HepG2 (cell line): ENCODE measurements around the gene TLE1. TPM values are rescaled to one million over a fixed set of nuclear protein-coding genes. Genes with fewer than 3 reads are reported as not detected.

Experiments used
- ELF3 ChIP-seq: IDR thresholded peaks from 2 replicates; pipeline ENCODE4 v1.6.1; 2016; ENCODE audit warnings: missing genetic modification reagents, missing compliant biosample characterization
- GABPB1 ChIP-seq: IDR thresholded peaks from 2 replicates; pipeline ENCODE4 v1.6.1; 2016; ENCODE audit warnings: mild to moderate bottlenecking, missing genetic modification reagents, moderate library complexity, missing compliant biosample characterization
- HHEX ChIP-seq: IDR thresholded peaks from 2 replicates; pipeline ENCODE4 v1.6.1; 2016; ENCODE audit warnings: control low read depth
- MED8 ChIP-seq: sonication (generic); formaldehyde crosslinking; IDR thresholded peaks from 2 replicates; pipeline ENCODE4 v1.8.1; 2023; ENCODE audit warnings: mild to moderate bottlenecking, missing genetic modification reagents; ENCODE audit not compliant: insufficient replicate concordance
- NR2C2 ChIP-seq: sonication (generic); formaldehyde crosslinking; IDR thresholded peaks from 2 replicates; pipeline ENCODE4 v1.4.0; 2020; ENCODE audit warnings: missing genetic modification reagents, mild to moderate bottlenecking, moderate library complexity, borderline replicate concordance
- RAD51 ChIP-seq: fragments of 450-650 bp; IDR thresholded peaks from 2 replicates; pipeline ENCODE4 v1.6.1; 2016; ENCODE audit warnings: borderline replicate concordance
- RBFOX2 ChIP-seq: fragments of 200-400 bp; formaldehyde crosslinking; IDR thresholded peaks from 2 replicates; pipeline ENCODE4 v1.6.1; 2017; ENCODE audit warnings: low read depth, mild to moderate bottlenecking, low read length
- SALL2 ChIP-seq: sonication (generic); formaldehyde crosslinking; IDR thresholded peaks from 2 replicates; pipeline ENCODE4 v1.8.1; 2023; ENCODE audit warnings: mild to moderate bottlenecking, missing genetic modification reagents, inconsistent platforms
- SIN3A ChIP-seq: IDR thresholded peaks from 2 replicates; pipeline ENCODE4 v1.6.1; 2011; ENCODE audit warnings: low read depth, mild to moderate bottlenecking, control low read depth, low read length, borderline replicate concordance
- SIX1 ChIP-seq: sonication (generic); formaldehyde crosslinking; IDR thresholded peaks from 2 replicates; pipeline ENCODE4 v1.4.0; 2020; ENCODE audit warnings: missing genetic modification reagents, borderline replicate concordance
- SMAD9 ChIP-seq: sonication (generic); formaldehyde crosslinking; IDR thresholded peaks from 2 replicates; pipeline ENCODE4 v1.5.1; 2020; ENCODE audit warnings: mild to moderate bottlenecking, missing genetic modification reagents
- THYN1 ChIP-seq: sonication (generic); formaldehyde crosslinking; IDR thresholded peaks from 2 replicates; pipeline ENCODE4 v1.8.1; 2023; ENCODE audit warnings: low read depth, mild to moderate bottlenecking, moderate library complexity, missing genetic modification reagents, borderline replicate concordance
- ZNF572 ChIP-seq: sonication (generic); formaldehyde crosslinking; IDR thresholded peaks from 2 replicates; pipeline ENCODE4 v1.5.1; 2020; ENCODE audit warnings: mild to moderate bottlenecking, missing genetic modification reagents
- ZNF614 ChIP-seq: IDR thresholded peaks from 2 replicates; pipeline ENCODE4 v1.6.1; 2018; ENCODE audit warnings: missing biosample characterization, missing genetic modification reagents, inconsistent platforms, borderline replicate concordance
- ZNF737 ChIP-seq: sonication (generic); formaldehyde crosslinking; IDR thresholded peaks from 2 replicates; pipeline ENCODE4 v1.5.0; 2020; ENCODE audit warnings: missing genetic modification reagents, mild to moderate bottlenecking, borderline replicate concordance
- ZNF747 ChIP-seq: sonication (generic); formaldehyde crosslinking; IDR thresholded peaks from 2 replicates; pipeline ENCODE4 v1.8.1; 2023; ENCODE audit warnings: missing genetic modification reagents, mild to moderate bottlenecking, borderline replicate concordance
- polyA plus RNA-seq, 8 experiments: library from polyadenylated mRNA; depleted of rRNA in 3 of 8; stranded (reverse) in 7 of 8; unstranded in 1 of 8; fragments of >200 nt; fragmentation: Illumina TruSeq in 4 of 8; extraction: Trizol in 4 of 8; gene quantifications; 2 replicates each; pipeline versions ENCODE4 v1.2.1 to v1.2.3, GENCODE V29; 2011 to 2016; ENCODE audit warnings: low read depth in 4 of 8, missing spikeins in 1 of 8, mixed read lengths in 1 of 8; ENCODE audit not compliant: insufficient read depth in 1 of 8
- total RNA-seq, 5 experiments: library from RNA; depleted of rRNA; stranded (reverse); fragments of >200 nt; fragmentation: Illumina TruSeq; extraction: Trizol; gene quantifications; 2 replicates each; pipeline ENCODE4 v1.2.3, GENCODE V29; 2016; ENCODE audit warnings: low read depth in 1 of 5
- TF ChIP-seq, protein P1 (sequence below): IDR thresholded peaks from 2 replicates; pipeline ENCODE4 v1.6.1; 2016; ENCODE audit warnings: missing biosample characterization, missing genetic modification reagents, low read depth
- TF ChIP-seq, protein P2 (sequence below): sonication (generic); formaldehyde crosslinking; IDR thresholded peaks from 2 replicates; pipeline ENCODE4 v1.4.0; 2020; ENCODE audit warnings: missing genetic modification reagents
- TF ChIP-seq, protein P3 (sequence below): sonication (generic); formaldehyde crosslinking; IDR thresholded peaks from 2 replicates; pipeline ENCODE4 v1.5.0; 2020; ENCODE audit warnings: mild to moderate bottlenecking, missing genetic modification reagents
- TF ChIP-seq, protein P4 (sequence below): sonication (generic); formaldehyde crosslinking; IDR thresholded peaks from 2 replicates; pipeline ENCODE4 v1.5.1; 2020; ENCODE audit warnings: missing genetic modification reagents, mild to moderate bottlenecking, borderline replicate concordance

Gene TLE1
- total and polyA plus RNA-seq, 2 of the 13 experiments (the other 11 are each of a cell fraction or from before 2014, with no cell fraction given) = 35.9 to 109 TPM

DNA sequence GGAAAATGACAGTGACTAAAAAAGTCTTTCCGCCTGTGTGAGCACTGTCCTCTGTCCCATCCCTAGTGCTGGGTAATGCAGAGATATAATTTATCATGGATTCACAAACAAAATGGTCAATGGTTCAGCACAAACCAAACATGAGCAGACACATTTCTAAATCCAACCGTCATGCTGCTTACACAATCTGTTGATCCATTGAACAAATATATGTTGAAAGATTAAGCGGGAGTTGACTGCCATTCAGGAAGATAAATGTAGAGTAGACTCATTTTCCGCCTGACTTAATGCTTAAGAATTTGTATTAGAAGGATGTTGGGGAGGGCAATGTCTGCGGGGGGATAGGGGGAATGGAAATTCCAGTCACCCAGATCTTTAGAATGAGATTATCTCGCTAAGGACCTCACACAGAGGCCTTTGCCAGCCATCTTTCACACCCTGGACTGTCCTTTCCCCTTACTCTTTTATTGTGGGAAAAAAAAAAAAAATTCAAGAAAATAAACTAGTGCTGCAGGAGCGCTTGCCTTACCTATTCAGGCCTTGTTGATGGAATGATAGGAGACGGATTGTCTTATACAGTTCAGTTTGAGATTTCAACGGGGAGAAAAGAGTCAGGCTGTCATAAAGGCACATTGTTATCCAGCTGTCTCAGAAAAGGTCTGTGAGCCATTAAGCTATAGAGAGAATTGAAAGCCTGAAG is 153.7 kb downstream of the TLE1 start (continued):
- peak; percentile 38; the same call in 1 of the 2 replicates for TF ChIP-seq ZNF747 (CRISPR knock-in tag)
- TF ChIP-seq SIN3A = no peak
- peak; percentile 71 for TF ChIP-seq MED8 (CRISPR knock-in tag)
- TF ChIP-seq NR2C2 (CRISPR knock-in tag) = peak; percentile 64; the same call in 1 of the 2 replicates
- TF ChIP-seq ZNF572 (CRISPR knock-in tag) = no peak
- peak; percentile 93 for TF ChIP-seq ZNF614 (CRISPR knock-in tag)
- peak; percentile 92 for TF ChIP-seq ELF3 (CRISPR knock-in tag)
- TF ChIP-seq, protein P1, sequence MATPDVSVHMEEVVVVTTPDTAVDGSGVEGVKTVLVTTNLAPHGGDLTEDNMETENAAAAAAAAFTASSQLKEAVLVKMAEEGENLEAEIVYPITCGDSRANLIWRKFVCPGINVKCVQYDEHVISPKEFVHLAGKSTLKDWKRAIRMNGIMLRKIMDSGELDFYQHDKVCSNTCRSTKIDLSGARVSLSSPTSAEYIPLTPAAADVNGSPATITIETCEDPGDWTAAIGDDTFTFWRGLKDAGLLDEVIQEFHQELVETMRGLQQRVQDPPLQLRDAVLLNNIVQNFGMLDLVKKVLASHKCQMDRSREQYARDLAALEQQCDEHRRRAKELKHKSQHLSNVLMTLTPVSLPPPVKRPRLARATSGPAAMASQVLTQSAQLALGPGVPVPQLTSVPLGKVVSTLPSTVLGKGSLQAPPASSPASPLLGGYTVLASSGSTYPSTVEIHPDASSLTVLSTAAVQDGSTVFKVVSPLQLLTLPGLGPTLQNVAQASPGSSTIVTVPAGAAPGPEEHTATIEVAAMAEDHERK = peak; percentile 26; the same call in 1 of the 2 replicates
- no peak for TF ChIP-seq SALL2 (CRISPR knock-in tag)
- TF ChIP-seq THYN1 (CRISPR knock-in tag) = no peak
- TF ChIP-seq GABPB1 (CRISPR knock-in tag) = no peak; the same call in 1 of the 2 replicates
- TF ChIP-seq SIX1 (CRISPR knock-in tag) = peak; percentile 82
- peak; percentile 85 for TF ChIP-seq HHEX (CRISPR knock-in tag)
- TF ChIP-seq RBFOX2 = no peak
- TF ChIP-seq, protein P2, sequence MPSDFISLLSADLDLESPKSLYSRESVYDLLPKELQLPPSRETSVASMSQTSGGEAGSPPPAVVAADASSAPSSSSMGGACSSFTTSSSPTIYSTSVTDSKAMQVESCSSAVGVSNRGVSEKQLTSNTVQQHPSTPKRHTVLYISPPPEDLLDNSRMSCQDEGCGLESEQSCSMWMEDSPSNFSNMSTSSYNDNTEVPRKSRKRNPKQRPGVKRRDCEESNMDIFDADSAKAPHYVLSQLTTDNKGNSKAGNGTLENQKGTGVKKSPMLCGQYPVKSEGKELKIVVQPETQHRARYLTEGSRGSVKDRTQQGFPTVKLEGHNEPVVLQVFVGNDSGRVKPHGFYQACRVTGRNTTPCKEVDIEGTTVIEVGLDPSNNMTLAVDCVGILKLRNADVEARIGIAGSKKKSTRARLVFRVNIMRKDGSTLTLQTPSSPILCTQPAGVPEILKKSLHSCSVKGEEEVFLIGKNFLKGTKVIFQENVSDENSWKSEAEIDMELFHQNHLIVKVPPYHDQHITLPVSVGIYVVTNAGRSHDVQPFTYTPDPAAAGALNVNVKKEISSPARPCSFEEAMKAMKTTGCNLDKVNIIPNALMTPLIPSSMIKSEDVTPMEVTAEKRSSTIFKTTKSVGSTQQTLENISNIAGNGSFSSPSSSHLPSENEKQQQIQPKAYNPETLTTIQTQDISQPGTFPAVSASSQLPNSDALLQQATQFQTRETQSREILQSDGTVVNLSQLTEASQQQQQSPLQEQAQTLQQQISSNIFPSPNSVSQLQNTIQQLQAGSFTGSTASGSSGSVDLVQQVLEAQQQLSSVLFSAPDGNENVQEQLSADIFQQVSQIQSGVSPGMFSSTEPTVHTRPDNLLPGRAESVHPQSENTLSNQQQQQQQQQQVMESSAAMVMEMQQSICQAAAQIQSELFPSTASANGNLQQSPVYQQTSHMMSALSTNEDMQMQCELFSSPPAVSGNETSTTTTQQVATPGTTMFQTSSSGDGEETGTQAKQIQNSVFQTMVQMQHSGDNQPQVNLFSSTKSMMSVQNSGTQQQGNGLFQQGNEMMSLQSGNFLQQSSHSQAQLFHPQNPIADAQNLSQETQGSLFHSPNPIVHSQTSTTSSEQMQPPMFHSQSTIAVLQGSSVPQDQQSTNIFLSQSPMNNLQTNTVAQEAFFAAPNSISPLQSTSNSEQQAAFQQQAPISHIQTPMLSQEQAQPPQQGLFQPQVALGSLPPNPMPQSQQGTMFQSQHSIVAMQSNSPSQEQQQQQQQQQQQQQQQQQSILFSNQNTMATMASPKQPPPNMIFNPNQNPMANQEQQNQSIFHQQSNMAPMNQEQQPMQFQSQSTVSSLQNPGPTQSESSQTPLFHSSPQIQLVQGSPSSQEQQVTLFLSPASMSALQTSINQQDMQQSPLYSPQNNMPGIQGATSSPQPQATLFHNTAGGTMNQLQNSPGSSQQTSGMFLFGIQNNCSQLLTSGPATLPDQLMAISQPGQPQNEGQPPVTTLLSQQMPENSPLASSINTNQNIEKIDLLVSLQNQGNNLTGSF = no peak
- TF ChIP-seq, protein P3, sequence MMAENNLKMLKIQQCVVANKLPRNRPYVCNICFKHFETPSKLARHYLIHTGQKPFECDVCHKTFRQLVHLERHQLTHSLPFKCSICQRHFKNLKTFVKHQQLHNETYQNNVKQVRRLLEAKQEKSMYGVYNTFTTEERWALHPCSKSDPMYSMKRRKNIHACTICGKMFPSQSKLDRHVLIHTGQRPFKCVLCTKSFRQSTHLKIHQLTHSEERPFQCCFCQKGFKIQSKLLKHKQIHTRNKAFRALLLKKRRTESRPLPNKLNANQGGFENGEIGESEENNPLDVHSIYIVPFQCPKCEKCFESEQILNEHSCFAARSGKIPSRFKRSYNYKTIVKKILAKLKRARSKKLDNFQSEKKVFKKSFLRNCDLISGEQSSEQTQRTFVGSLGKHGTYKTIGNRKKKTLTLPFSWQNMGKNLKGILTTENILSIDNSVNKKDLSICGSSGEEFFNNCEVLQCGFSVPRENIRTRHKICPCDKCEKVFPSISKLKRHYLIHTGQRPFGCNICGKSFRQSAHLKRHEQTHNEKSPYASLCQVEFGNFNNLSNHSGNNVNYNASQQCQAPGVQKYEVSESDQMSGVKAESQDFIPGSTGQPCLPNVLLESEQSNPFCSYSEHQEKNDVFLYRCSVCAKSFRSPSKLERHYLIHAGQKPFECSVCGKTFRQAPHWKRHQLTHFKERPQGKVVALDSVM (CRISPR knock-in tag) = no peak; the same call in 1 of the 2 replicates
- TF ChIP-seq SMAD9 (CRISPR knock-in tag) = no peak
- TF ChIP-seq, protein P4, sequence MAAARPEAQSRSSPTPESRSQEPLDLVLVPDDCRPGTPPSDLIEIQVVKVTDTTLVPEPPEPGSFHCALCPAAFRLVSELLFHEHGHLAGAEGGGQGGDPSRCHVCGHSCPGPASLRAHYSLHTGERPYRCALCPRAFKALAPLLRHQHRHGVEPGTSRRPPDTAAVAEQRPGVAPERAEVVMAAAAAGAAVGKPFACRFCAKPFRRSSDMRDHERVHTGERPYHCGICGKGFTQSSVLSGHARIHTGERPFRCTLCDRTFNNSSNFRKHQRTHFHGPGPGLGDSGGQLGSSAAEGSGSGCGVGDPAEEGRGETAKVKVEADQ (CRISPR knock-in tag) = peak; percentile 64; the same call in 1 of the 2 replicates
- no peak for TF ChIP-seq ZNF737 (CRISPR knock-in tag)
- TF ChIP-seq RAD51 = no peak
